HG03139 (cell line): Measurements from ENCODE around the gene ZSCAN16.

Experiments used
- ATAC-seq: cut with Tn5 transposase; IDR thresholded peaks from one replicate; pipeline ENCODE4 v1.9.1; 2021; ENCODE audit not compliant: unreplicated experiment

The ZSCAN16 gene

DNA sequence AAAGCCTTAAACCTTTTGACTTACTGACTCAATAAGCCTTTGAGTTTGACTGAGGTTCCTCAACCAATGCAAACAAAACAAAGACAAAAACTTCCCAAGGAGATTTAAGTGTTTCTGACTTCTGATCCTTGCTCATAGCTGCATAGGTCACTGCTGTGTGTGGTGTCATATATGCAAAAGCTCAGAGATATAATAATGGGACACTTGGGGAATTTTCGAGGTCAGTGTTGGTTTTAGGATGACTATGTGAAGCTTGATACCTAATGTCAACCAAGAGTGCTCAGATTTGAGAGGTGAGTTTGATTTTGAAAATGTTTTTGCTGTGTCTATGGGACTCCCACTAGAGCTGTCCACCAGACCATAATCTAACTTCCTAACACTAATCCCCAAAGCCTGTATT lies 43.5 kb downstream of the ZSCAN16 start:
- no peak for ATAC-seq

DNA sequence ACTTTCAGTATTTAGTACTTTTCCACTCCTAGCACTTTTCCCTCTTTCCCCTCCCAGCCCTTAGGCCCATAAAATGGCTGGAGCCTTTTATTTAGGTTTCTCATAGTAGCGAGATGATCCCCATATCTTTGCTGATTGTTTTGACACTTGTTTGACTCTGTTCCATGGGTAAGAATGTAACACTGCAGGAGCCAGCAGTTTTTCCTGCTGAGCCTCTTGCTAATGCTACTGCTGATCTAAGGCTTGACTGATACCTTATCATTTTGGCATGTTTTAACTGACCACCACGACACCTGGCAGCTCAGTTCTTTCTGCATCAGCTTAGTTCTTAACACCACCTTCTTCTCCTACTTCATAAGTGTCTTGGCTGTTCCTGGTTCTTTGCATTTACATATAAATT lies 46.9 kb downstream of the ZSCAN16 start:
- no peak for ATAC-seq

DNA sequence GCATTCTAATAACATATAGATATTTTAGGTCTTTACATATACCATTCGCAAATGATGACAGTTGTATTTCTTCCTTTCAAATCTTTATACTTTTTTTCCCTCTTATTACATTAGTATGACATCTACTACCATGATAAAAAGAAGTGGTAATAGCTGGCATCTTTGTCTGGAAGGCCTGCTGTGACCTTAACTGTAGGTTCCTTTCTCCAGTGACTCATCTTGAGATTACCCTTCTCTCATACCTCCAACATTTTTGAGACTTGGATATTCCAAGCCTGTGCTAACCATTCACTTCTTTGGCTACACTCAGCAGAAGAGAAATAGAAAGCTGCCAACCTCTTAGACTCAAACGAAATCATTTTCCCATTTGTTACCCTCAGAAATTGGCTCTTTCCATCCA lies 47.6 kb downstream of the ZSCAN16 start:
- no peak for ATAC-seq

DNA sequence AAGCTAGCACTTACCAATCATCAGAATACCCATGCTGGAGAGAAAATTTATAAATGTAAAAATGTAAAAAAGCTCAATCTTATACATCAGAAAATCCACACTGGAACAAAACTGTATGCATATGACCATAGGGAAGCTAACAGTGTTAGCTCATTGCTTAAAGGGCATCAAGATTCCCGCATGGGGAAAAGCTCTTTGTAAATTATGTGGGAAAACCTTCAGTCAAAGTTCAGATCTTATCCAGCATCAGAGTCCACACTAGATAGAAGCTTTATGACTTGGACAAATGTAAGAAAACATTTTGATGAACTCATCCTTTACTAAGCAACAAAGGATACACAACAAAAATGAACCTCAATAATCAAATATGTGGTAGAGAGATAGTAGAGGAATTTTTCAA lies 52.0 kb downstream of the ZSCAN16 start:
- no peak for ATAC-seq
